Measurements from ENCODE around the gene AKAP1. TPM values are rescaled to one million over a fixed set of nuclear protein-coding genes. Genes with fewer than 3 reads are reported as not detected.

AKAP1 gene
- polyA plus RNA-seq, 1 donor from 2014 or later = 38.7 TPM

DNA sequence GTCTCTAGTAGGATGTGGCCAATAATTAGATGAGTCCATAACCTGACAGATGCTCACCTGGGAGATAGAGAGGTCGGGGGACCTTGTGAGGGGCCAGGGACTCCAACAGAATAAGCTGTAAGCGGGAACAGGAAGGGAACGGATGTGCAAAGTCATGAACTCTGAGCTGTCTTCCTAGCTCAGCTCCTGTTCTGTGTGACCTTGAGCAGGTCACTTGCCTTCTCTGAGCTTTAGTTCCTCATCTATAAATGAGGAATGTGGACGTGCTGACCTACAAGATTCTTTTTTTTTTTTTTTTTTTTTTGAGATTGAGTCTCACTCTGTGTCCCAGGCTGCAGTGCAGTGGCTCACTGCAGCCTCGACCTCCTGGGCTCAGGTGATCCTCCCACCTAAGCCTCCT is 58.9 kb downstream of the AKAP1 start:
- H3K27ac ChIP-seq (ENCODE audit: low read length) = no peak overlapping the region
- H3K36me3 ChIP-seq (ENCODE audit: insufficient read depth, low read length) = no peaks in the 10 kb centered on the region
- no peak overlapping the region for H2AFZ ChIP-seq (ENCODE audit: low read depth, low read length)
- no peaks in the 10 kb centered on the region for H3F3A ChIP-seq (ENCODE audit: insufficient read depth, low read length, poor library complexity, severe bottlenecking)
- H3K27me3 ChIP-seq (ENCODE audit: insufficient read depth, low read depth, low read length) = no peaks in the 10 kb centered on the region
- no peaks in the 10 kb centered on the region for H3K9me3 ChIP-seq (ENCODE audit: low read length)
- H3K4me3 ChIP-seq (ENCODE audit: low read length) = no peak overlapping the region
- H3K9me2 ChIP-seq (ENCODE audit: insufficient read depth, low read length) = no peaks in the 10 kb centered on the region
- H3K4me2 ChIP-seq (ENCODE audit: low read length) = no peak overlapping the region
- TF ChIP-seq MXI1 (conservative IDR thresholded peaks at IDR 0.05; ENCODE audit: poor library complexity, severe bottlenecking) = no peak
- no peak for TF ChIP-seq EZH2 (IDR thresholded peaks at IDR 0.05; ENCODE audit: borderline replicate concordance, insufficient read depth, low read length, poor library complexity, severe bottlenecking)
- H3K79me2 ChIP-seq (replicated peaks; ENCODE audit: insufficient read depth, low read length) = no peaks in the 10 kb centered on the region
- no peak overlapping the region for H3K9ac ChIP-seq (ENCODE audit: low read length)
- H4K20me1 ChIP-seq (ENCODE audit: insufficient read depth) = no peaks in the 10 kb centered on the region

DNA sequence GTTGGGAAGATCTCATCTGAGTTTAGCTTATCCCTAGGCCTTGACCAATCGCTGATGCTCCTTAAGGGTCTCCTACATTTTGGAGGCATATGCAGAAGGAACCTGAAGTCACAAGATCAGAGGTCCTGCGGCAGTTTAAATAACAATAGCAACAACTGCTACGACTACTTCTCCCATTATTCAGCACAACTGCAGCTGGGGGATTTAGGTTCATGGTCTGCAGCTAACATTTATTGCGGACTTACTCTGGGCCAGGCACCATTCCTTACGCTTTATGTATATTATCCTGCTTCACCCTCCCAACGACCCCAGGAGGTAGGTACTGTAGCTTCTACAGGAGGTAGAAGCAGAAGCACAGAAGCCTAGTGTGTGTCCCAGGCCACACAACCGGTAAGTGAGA is 59.5 kb downstream of the AKAP1 start:
- Histone ChIP-seq H3K27me3 (ENCODE audit: insufficient read depth, low read depth, low read length) (no peaks in the 10 kb centered on the region), H3K27ac (ENCODE audit: low read length) (no peak overlapping the region), H3K9ac (ENCODE audit: low read length) (no peak overlapping the region), H3K9me2 (ENCODE audit: insufficient read depth, low read length) (no peaks in the 10 kb centered on the region), H3K4me2 (ENCODE audit: low read length) (no peak overlapping the region), H3K9me3 (ENCODE audit: low read length) (no peaks in the 10 kb centered on the region), H3F3A (ENCODE audit: insufficient read depth, low read length, poor library complexity, severe bottlenecking) (no peaks in the 10 kb centered on the region), H3K36me3 (ENCODE audit: insufficient read depth, low read length) (no peaks in the 10 kb centered on the region), H2AFZ (ENCODE audit: low read depth, low read length) (no peak overlapping the region), H3K4me3 (ENCODE audit: low read length) (no peak overlapping the region), H4K20me1 (ENCODE audit: insufficient read depth) (no peaks in the 10 kb centered on the region), H3K79me2 (replicated peaks; ENCODE audit: insufficient read depth, low read length) (no peaks in the 10 kb centered on the region)
- TF ChIP-seq EP300 (conservative IDR thresholded peaks at IDR 0.05; ENCODE audit: poor library complexity, severe bottlenecking) = no peak
- no peak for TF ChIP-seq REST (IDR thresholded peaks at IDR 0.05; ENCODE audit: borderline replicate concordance)
- no peak for TF ChIP-seq MXI1 (conservative IDR thresholded peaks at IDR 0.05; ENCODE audit: poor library complexity, severe bottlenecking)
- no peak for TF ChIP-seq RAD21 (conservative IDR thresholded peaks at IDR 0.05)
- TF ChIP-seq SMC3 (conservative IDR thresholded peaks at IDR 0.05; ENCODE audit: poor library complexity) = no peak
- TF ChIP-seq, protein P1, sequence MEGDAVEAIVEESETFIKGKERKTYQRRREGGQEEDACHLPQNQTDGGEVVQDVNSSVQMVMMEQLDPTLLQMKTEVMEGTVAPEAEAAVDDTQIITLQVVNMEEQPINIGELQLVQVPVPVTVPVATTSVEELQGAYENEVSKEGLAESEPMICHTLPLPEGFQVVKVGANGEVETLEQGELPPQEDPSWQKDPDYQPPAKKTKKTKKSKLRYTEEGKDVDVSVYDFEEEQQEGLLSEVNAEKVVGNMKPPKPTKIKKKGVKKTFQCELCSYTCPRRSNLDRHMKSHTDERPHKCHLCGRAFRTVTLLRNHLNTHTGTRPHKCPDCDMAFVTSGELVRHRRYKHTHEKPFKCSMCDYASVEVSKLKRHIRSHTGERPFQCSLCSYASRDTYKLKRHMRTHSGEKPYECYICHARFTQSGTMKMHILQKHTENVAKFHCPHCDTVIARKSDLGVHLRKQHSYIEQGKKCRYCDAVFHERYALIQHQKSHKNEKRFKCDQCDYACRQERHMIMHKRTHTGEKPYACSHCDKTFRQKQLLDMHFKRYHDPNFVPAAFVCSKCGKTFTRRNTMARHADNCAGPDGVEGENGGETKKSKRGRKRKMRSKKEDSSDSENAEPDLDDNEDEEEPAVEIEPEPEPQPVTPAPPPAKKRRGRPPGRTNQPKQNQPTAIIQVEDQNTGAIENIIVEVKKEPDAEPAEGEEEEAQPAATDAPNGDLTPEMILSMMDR (IDR thresholded peaks at IDR 0.05; ENCODE audit: poor library complexity, severe bottlenecking) = no peak
- TF ChIP-seq POLR2AphosphoS5 (IDR thresholded peaks at IDR 0.05) = no peak
- no peak for TF ChIP-seq TAF1 (IDR thresholded peaks at IDR 0.05; ENCODE audit: low read depth)
- no peak for TF ChIP-seq EZH2 (IDR thresholded peaks at IDR 0.05; ENCODE audit: borderline replicate concordance, insufficient read depth, low read length, poor library complexity, severe bottlenecking)

DNA sequence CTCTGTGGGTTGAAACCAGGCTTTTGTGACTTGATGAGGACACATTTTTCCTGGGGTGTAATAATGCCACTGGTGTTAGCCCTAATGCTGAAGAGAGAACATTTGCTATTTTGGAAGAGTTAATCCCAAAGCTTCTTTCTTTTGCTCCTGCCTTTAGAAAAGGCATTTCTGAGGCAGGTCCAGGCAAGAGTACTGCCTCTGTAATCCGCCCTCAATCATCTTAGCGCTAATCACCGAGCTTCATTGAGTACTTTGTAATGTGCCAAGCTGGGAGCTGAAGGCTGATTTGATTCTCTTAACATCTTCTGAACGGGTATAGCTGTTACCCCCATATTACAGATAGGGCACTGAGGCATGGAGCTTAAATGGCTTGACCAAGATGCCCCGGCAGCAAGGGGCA is 60.3 kb downstream of the AKAP1 start:
- H3K4me2 ChIP-seq (ENCODE audit: low read length) = no peak overlapping the region
- no peak overlapping the region for H3K27ac ChIP-seq (ENCODE audit: low read length)
- H3K9me3 ChIP-seq (ENCODE audit: low read length) = no peaks in the 10 kb centered on the region
- no peak overlapping the region for H3K9ac ChIP-seq (ENCODE audit: low read length)
- H2AFZ ChIP-seq (ENCODE audit: low read depth, low read length) = no peak overlapping the region
- no peaks in the 10 kb centered on the region for H3K36me3 ChIP-seq (ENCODE audit: insufficient read depth, low read length)
- no peaks in the 10 kb centered on the region for H3K9me2 ChIP-seq (ENCODE audit: insufficient read depth, low read length)
- no peaks in the 10 kb centered on the region for H4K20me1 ChIP-seq (ENCODE audit: insufficient read depth)
- TF ChIP-seq SMC3 (conservative IDR thresholded peaks at IDR 0.05; ENCODE audit: poor library complexity) = no peak
- no peak for TF ChIP-seq MXI1 (conservative IDR thresholded peaks at IDR 0.05; ENCODE audit: poor library complexity, severe bottlenecking)
- TF ChIP-seq, protein P1 (IDR thresholded peaks at IDR 0.05; ENCODE audit: poor library complexity, severe bottlenecking) = no peak
- no peak for TF ChIP-seq RAD21 (conservative IDR thresholded peaks at IDR 0.05)
- TF ChIP-seq TAF1 (IDR thresholded peaks at IDR 0.05; ENCODE audit: low read depth) = no peak
- no peak for TF ChIP-seq REST (IDR thresholded peaks at IDR 0.05; ENCODE audit: borderline replicate concordance)
- TF ChIP-seq POLR2AphosphoS5 (IDR thresholded peaks at IDR 0.05) = no peak
- H3F3A ChIP-seq (ENCODE audit: insufficient read depth, low read length, poor library complexity, severe bottlenecking) = no peaks in the 10 kb centered on the region
- no peaks in the 10 kb centered on the region for H3K79me2 ChIP-seq (replicated peaks; ENCODE audit: insufficient read depth, low read length)
- H3K4me3 ChIP-seq (ENCODE audit: low read length) = no peak overlapping the region
- H3K27me3 ChIP-seq (ENCODE audit: insufficient read depth, low read depth, low read length) = no peaks in the 10 kb centered on the region
